ENCODE measurements around the gene KRT3.

KRT3 gene

GRCh38 chr12:52826611-52827498 lies 30.9 kb upstream of the KRT3 start:
- DNase-seq: no peak

GRCh38 chr12:52825961-52826360 lies 30.0 kb upstream of the KRT3 start:
- DNase-seq: no peak

- DNase-seq: no peak
Measured at GRCh38 chr12:52824741-52825410, 29.0 kb upstream of the KRT3 start.

GRCh38 chr12:52823761-52824450 lies 28.0 kb upstream of the KRT3 start:
- no peak for DNase-seq

GRCh38 chr12:52822771-52823510 lies 27.0 kb upstream of the KRT3 start:
- DNase-seq: no peak

- DNase-seq: no peak
Measured at GRCh38 chr12:52821826-52822660, 26.1 kb upstream of the KRT3 start.

- DNase-seq: no peak
Measured at GRCh38 chr12:52821071-52821730, 25.3 kb upstream of the KRT3 start.

- DNase-seq: no peak
Measured at GRCh38 chr12:52820521-52820920, 24.6 kb upstream of the KRT3 start.

GRCh38 chr12:52819731-52820510 lies 24.0 kb upstream of the KRT3 start:
- no peak for DNase-seq

- no peak for DNase-seq
Measured at GRCh38 chr12:52818887-52819420, 23.0 kb upstream of the KRT3 start.

GRCh38 chr12:52818388-52818787 lies 22.5 kb upstream of the KRT3 start:
- no peak for DNase-seq

- DNase-seq: no peak
Measured at GRCh38 chr12:52817699-52818238, 21.9 kb upstream of the KRT3 start.

- no peak for DNase-seq
Measured at GRCh38 chr12:52817003-52817698, 21.2 kb upstream of the KRT3 start.

- no peak for DNase-seq
Measured at GRCh38 chr12:52815676-52816588, 20.0 kb upstream of the KRT3 start.

- DNase-seq: no peak
Measured at GRCh38 chr12:52815161-52815560, 19.2 kb upstream of the KRT3 start.

- DNase-seq: no peak
Measured at GRCh38 chr12:52814710-52815155, 18.8 kb upstream of the KRT3 start.

- DNase-seq: no peak
Measured at GRCh38 chr12:52813885-52814709, 18.2 kb upstream of the KRT3 start, which contains the start of gene KRT4. Gene KRT4 (minus strand): TSS chr12:52814116. CDS start chr12:52814058, 58 bp downstream.

Measured in activated effector memory CD4-positive, alpha-beta T cell treated with Interleukin-2 at 50 U/mL for 16 hours (primary cell).